ENCODE data around the gene MTMR10.

MTMR10 gene

GRCh38 chr15:31010036-31010435 lies 18.6 kb upstream of the MTMR10 start:
- no peak for DNase-seq

DNA sequence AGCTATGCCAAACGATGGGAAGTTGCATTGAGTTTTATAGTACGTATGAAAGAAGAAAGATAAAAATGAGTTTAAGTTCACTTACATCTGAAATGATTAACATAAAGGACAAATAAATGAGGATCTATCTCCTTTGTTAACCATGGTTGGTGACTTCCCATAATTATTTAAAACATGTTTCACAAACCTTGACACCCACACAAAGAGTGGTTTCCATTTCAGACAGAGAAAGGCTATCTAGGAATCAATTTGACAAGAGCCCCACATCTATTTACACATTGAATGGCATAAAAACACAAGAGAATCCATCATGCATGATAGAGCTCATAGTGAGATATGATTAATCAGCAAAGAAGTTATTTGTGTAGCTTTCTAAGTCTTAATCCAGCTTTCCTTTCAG lies 14.2 kb upstream of the MTMR10 start:
- no peak for DNase-seq

GRCh38 chr15:31004220-31004733 lies 12.8 kb upstream of the MTMR10 start:
- no peak for DNase-seq

- DNase-seq = no peak
These were observed 10.3 kb upstream of the MTMR10 start for GRCh38 chr15:31001702-31002101.

- DNase-seq = no peak
These were observed 8.3 kb upstream of the MTMR10 start for GRCh38 chr15:30999729-31000128.

GRCh38 chr15:30997270-30997669 lies 5.8 kb upstream of the MTMR10 start:
- DNase-seq = no peak

- no peak for DNase-seq
These were observed 929 bp upstream of the MTMR10 start for GRCh38 chr15:30992249-30992864.

DNA sequence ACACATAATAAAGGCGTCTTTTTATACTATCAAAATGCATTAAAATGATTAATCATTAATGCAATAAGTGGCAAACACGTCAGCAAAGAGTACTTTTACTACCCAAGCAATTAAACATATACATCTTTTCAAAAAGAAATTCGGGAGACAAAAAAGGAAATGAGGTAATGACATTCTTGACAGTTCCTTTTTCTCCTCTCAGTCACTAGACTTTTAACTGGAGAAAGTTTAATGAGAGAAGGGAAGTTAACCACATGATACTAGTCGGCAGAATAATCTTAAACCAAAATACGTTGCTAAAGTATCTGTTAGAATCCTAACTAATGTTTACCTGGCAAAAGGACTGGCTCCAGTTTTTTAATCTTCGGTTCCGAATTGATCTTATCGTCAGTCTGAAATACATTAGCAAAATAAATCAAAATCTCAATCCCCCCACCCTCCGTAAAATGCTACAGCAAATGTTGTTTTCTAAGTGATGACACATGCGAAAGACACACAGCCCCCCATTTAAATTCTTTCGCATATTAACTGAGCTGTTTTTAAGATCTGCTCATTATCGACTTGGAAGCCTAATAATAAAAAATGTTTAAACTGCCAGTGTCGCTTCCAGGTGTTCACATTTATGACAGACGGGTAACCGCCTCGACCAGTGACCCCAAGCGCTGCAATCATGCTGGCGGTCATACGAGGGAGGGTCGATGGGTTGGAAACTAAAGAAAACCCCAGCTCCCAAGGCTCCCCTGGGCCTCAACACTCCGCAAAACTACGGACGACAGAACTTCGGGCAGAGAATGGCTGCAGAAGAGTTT lies 778 bp downstream of the MTMR10 start:
- no peak for DNase-seq

GRCh38 chr15:30990036-30990435 lies 1.4 kb downstream of the MTMR10 start:
- no peak for DNase-seq

- no peak for DNase-seq
These were observed 6.3 kb downstream of the MTMR10 start for GRCh38 chr15:30985081-30985531.

DNA sequence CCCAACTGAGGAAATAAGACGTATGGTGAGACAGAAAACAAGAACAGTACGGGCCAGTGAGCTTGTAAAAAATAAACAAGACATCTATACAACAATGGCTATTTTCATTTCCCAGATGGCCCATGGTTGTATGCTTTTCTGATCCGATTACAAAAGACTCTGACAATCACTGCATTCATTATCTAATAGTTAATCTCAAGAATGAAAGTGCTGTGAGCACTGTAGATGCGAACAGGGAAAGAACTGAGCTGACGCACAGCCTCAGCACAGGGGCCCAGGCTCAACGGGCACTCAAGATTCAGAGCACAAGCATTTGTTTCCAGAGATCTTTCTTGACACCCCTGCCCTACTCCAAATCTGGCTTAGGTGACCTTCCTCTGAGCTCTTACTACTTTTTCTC lies 6.9 kb downstream of the MTMR10 start:
- DNase-seq = no peak

DNA sequence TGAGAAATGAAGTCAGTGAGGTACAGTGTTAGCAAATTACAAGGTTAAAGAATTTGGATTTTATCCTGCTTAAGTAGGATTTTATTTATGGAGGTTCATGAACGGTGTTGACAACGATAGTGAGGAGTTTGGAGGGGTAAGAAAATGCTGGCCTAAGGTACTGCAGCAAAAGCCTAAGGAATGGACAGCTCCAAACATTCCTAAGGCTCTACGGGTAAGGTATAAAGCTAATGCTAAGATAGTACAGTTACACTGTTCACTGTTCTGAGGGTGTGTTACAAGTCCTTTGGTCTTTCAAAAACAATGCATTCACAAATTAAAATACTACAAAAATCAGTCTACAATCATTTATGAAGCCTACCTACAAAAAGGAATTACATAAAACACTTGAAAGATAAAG lies 7.3 kb downstream of the MTMR10 start:
- DNase-seq = no peak

DNA sequence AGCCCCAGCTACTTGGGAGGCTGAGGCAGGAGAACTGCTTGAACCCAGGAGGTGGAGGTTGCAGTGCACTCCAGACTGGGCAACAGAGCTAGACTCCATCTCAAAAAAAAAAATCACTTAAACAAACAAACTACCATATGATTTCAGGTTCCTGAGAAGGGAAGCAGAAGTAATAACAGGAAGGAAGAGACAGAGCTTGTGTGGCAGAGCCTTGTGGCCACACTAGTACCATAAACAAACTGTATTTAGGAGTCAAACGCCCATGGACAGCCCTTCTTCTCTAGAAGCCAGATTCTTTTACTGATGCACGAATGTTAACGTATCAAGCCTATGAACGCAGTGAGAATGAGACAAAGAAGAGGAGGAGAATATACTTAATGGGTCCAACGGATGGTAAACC lies 12.0 kb downstream of the MTMR10 start:
- no peak for DNase-seq

DNA sequence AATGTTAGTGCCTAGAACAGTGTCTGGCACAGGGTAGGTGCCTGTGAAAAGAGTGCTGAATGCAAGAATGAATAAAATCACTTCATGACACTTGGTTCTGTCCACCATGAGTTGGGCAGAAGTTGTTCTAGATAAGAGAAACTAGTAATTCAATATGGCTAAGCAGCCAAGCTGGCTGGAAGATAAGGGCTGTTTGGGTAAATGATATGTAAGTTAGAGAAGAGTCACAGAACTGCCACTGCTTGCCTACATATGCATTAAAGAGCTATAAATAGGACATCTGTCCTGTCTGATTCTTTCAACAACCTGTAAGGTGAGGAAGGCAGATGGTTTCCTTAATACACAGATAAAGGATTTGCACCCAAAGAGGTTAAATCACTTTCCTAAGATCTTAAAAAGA lies 13.1 kb downstream of the MTMR10 start:
- no peak for DNase-seq

GRCh38 chr15:30974112-30974511 lies 17.3 kb downstream of the MTMR10 start:
- DNase-seq = no peak

DNA sequence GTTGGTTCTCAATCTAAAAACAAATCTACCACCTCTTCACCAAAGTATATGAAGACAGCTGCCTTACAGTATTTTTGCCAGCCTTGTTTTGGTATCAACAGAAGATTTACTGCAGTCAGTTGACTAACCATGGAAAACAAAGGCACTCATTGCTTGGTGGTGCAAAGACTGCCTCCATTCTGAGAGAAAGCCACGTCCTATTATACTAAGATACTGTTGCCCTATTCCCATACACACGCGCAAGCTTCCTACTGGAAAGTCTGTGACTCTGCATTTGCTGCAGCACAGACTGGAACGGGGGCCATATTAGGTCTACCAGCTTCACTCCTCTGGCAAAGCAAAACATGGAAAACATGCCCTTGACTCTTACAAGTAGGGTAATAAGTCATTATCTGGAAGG lies 18.0 kb downstream of the MTMR10 start:
- no peak for DNase-seq

GRCh38 chr15:30969724-30970123 lies 21.7 kb downstream of the MTMR10 start:
- DNase-seq = no peak

- no peak for DNase-seq
These were observed 27.7 kb downstream of the MTMR10 start for GRCh38 chr15:30963681-30964080.

- no peak for DNase-seq
These were observed 28.8 kb downstream of the MTMR10 start for GRCh38 chr15:30962659-30963058.

- no peak for DNase-seq
These were observed 29.3 kb downstream of the MTMR10 start for GRCh38 chr15:30962079-30962478.

- DNase-seq = no peak
These were observed 33.2 kb downstream of the MTMR10 start for GRCh38 chr15:30958219-30958618.

DNA sequence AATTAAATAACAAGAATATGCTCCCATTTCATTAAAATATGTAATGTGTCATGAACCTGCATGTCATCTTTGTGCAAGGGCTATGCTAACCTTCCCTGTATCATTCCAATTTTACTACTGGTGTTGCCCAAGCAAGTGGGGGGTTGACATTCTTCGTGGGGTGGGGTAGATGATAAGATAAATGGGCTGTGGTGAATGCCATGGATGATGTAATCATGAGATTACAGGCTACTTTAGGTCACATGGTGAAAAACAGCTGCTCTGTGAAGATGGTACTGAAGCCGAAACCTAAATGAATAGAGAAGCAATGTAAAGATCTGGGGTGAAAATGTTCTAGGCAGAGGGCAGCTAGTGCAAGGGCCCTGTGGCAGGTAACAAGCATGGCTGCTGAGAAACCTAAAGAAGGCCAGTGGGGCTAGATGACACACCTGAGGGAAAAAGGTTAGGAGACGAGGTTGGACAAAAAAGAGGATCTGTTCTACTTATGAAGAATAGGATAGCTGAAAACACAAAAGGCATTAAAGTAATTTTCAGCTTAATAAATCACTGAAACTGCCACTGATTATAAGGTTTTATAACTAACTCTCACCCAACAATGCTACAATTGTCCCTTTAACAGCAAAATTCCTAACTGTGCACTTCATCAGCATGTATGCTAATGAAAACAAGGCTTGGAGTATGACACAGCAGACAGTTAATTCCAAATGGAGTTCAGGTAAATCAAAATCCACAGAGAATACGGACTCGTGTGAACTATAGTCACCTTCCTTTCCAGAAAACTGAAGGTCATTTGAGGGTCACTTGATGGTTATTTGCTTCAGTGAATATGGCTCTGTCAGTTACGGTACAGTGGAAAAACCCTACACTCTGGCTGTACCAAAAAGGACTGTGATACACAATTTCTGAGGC lies 35.0 kb downstream of the MTMR10 start:
- DNase-seq = no peak

- no peak for DNase-seq
These were observed 36.8 kb downstream of the MTMR10 start for GRCh38 chr15:30954674-30955073.
